HUES64 (cell line): ENCODE data around the gene USH2A.

Experiments used
- H3K27ac ChIP-seq: 2 replicates; pipeline ENCODE4 v1.7.0; 2013; ENCODE audit warnings: low read depth, low read length, inconsistent platforms
- H3K27me3 ChIP-seq: 2 replicates; pipeline ENCODE4 v1.6.1; 2013; ENCODE audit warnings: mild to moderate bottlenecking, low read length; ENCODE audit not compliant: insufficient read depth
- H3K36me3 ChIP-seq: 2 replicates; pipeline ENCODE4 v1.6.1; 2013; ENCODE audit warnings: mild to moderate bottlenecking, low read length; ENCODE audit not compliant: insufficient read depth
- H3K4me1 ChIP-seq: 2 replicates; pipeline ENCODE4 v1.6.1; 2013; ENCODE audit warnings: mild to moderate bottlenecking, low read length, moderate library complexity; ENCODE audit not compliant: insufficient read depth
- H3K4me3 ChIP-seq: 2 replicates; pipeline ENCODE4 v1.5.1; 2013; ENCODE audit warnings: mild to moderate bottlenecking, low read length, moderate library complexity
- H3K9ac ChIP-seq: 2 replicates; pipeline ENCODE4 v1.6.1; 2013; ENCODE audit warnings: mild to moderate bottlenecking, low read depth, low read length
- H3K9me3 ChIP-seq: 2 replicates; pipeline ENCODE4 v1.6.1; 2013; ENCODE audit warnings: low read depth, low read length; ENCODE audit not compliant: insufficient read depth
- WGBS: fragments of 150-250, 120-280 bp; methylation state at CpG from one replicate; pipeline ENCODE4 v1.1.7; 2013; ENCODE audit warnings: missing lambda C conversion rate; 5-methylcytosine and 5-hydroxymethylcytosine counted together

USH2A gene

DNA sequence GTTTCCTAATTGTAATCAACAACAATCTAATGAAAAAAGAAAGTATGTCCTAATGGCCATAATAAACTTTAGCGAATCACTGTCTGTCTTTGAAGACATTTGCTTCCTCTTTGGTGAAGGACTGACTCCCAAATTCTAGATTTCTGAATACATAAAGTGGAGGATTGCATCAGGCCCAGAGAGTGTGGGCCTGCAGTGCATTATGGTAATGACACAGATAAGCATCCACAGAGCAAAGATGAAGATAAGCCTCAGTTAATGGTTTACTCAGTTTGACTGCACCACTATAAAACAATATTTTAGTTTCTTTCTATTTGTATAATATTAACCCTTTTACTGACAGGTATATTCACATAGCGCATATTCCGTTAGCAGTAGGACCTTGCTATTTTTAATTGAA is 490.7 kb downstream of the USH2A start:
- H3K36me3 ChIP-seq, result no peaks in the 10 kb centered on the region
- H3K27ac ChIP-seq, result no peak overlapping the region
- no peak overlapping the region for H3K4me3 ChIP-seq
- no peaks in the 10 kb centered on the region for H3K9me3 ChIP-seq
- no peak overlapping the region for H3K9ac ChIP-seq
- no peaks in the 10 kb centered on the region for H3K27me3 ChIP-seq
- 100% methylated on average over 1 of the region's 3 CpGs for WGBS
- H3K4me1 ChIP-seq, result peaks cover 5% of the 10 kb centered on the region; the same call in 1 of the 2 replicates

DNA sequence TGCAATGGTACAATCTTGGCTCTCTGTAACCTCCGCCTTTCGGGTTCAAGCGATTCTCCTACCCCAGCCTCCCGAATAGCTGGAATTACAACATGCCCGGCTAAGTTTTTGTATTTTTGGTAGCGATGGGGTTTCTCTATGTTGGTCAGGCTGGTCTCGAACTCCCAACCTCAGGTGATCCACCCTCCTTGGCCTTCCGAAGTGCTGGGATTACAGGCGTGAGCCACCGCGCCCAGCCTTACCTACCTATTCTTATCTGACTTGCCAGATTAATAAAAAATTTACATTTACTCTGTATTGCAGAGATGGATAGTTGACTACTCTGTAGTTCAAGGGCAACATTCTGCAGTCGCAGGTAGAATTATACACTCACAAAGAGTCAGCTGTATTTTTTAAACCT is 496.6 kb downstream of the USH2A start:
- 95% methylated on average over 12 of the region's 12 CpGs for WGBS
- Histone ChIP-seq H3K36me3 (no peaks in the 10 kb centered on the region), H3K27ac (no peak overlapping the region), H3K27me3 (no peaks in the 10 kb centered on the region), H3K4me1 (peaks cover 5% of the 10 kb centered on the region; the same call in 1 of the 2 replicates), H3K9ac (no peak overlapping the region), H3K9me3 (no peaks in the 10 kb centered on the region), H3K4me3 (no peak overlapping the region)

DNA sequence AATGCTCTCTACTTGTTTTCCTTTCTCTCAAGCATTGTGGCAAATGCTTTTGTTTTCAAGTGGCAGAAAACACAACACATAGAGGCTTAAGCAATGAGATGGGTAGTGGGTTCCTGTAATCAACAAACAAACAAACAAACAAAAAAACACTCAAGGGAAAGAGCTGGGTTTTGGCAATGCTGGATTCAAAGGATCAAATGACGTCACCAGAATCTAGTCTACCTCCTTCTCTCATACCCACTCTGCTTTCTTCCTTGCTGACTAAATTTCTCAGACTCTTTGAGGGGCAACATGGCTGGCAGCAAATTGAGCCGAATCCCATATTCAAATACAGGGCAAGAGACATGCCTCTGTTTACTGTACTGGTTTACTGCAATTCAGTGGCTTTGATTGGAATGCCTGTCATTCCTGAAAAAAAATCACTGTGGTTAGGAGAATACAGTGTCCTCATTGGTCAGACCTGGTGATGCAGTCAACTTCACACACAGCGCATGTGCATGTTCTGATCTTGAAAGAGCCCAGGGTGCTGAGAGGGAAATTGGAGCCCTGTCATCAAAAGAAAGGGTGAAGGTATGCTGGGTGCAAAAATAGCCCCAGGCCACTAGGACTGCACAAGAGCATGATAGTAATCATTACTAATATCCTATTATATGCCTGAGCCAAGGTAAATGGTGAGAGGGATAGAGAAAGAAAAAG is 500.0 kb downstream of the USH2A start:
- 82% methylated on average over 3 of the region's 3 CpGs for WGBS
- no peaks in the 10 kb centered on the region for H3K9me3 ChIP-seq
- no peak overlapping the region for H3K27ac ChIP-seq
- H3K4me1 ChIP-seq, result no peaks in the 10 kb centered on the region
- H3K4me3 ChIP-seq, result no peak overlapping the region
- no peaks in the 10 kb centered on the region for H3K36me3 ChIP-seq
- no peak overlapping the region for H3K9ac ChIP-seq
- no peaks in the 10 kb centered on the region for H3K27me3 ChIP-seq

DNA sequence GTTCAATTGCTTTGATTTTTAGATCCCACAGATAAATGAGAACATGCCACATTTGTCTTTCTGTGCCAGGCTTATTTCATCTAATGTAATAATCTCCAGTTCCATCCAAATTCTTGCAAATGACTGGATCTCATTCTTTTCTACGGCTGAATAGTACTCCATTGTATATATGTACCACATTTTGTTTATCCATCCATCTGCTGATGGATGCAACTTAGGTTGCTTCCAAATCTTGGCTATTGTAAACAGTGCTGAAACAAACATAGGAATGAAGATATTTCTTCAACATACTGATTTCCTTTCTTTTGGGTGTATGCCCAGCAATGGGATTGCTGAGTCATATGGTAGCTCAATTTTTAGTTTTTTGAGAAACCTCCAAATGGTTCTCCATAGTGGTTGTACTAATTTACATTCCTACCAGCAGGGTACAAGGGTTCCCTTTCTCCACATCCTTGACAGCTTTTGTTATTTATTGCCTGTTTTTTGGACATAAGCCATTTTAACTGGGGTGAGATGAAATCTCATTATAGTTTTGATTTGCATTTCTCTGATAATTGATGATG is 511.8 kb downstream of the USH2A start:
- Histone ChIP-seq H3K27ac (no peak overlapping the region), H3K9ac (no peak overlapping the region), H3K4me1 (no peaks in the 10 kb centered on the region), H3K4me3 (no peak overlapping the region), H3K9me3 (no peaks in the 10 kb centered on the region), H3K36me3 (no peaks in the 10 kb centered on the region), H3K27me3 (no peaks in the 10 kb centered on the region)
- 100% methylated on average over 1 of the region's 1 CpG for WGBS

DNA sequence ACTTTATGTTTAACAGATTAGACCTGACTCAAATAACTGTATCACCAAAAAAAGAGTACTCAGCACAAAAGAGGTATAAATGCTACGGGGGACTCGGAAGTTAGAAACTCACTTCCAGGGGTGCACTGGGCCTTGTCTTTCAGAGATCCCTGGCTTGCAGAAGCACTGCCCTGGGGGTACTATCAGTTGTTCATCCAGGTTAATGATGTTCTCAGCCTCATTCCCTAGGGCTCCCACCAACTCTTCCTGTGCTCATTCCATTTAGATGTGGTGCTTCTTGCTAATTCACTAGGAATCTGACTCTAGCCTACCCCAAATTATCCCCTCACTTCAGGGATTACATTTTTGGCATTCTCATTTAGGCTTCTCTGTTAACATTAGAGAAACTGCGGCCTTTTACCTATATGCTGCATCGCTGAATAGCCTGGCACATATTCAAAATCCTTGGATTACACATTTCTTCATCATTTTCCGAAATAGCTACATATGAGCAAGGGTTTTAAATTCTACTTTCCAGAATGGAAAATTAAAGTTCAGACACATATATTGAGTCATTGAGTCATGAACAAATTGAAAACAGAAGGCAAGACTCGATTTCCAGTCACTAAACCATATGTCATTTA is 517.6 kb downstream of the USH2A start:
- Histone ChIP-seq H3K27me3 (no peaks in the 10 kb centered on the region), H3K9ac (no peak overlapping the region), H3K4me1 (no peaks in the 10 kb centered on the region), H3K36me3 (no peaks in the 10 kb centered on the region), H3K9me3 (no peaks in the 10 kb centered on the region), H3K4me3 (no peak overlapping the region), H3K27ac (no peak overlapping the region)
- whole genome bisulfite sequencing, result 94% methylated on average over 6 of the region's 6 CpGs

DNA sequence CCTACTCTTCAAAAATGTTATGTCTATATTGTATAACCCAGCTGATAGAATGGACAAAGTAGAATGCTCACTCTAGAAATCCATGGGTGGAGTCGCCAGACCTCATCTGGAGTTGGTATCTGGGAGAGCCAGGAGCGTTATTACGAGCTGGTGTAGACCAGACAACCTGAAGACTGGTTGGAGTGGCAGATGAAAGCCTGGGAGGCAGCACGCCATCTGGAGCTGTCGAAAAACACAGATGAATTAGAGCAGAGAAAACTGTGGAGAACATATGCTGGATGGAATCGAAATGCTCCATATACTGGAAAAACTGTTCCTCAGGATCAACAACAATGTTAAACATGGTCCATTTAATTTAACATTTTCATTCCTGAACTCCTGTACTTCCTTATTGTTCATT is 522.6 kb downstream of the USH2A start:
- Histone ChIP-seq H3K4me1 (no peaks in the 10 kb centered on the region), H3K9ac (no peak overlapping the region), H3K4me3 (no peak overlapping the region), H3K36me3 (no peaks in the 10 kb centered on the region), H3K9me3 (no peaks in the 10 kb centered on the region), H3K27me3 (no peaks in the 10 kb centered on the region), H3K27ac (no peak overlapping the region)
- 94% methylated on average over 6 of the region's 6 CpGs for WGBS

DNA sequence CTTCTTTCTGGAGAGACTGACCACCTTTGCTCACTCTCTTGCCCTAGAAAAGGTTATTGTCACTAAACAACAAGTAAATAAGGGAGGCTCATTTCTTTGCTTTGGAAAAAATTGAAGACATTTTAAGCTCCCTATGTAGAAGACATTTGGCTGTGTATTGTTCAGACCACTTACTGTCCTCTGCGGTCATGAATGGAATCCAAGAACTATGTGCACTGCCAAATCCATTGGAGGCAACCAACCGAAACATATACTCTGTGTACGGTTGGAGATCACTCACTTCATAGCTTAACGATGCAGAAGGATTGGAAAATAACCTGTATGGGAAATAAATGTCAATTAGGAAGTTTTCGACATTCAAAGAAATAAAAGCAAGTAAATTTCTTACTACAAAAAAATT is 523.3 kb downstream of the USH2A start:
- Histone ChIP-seq H3K4me1 (no peaks in the 10 kb centered on the region), H3K36me3 (no peaks in the 10 kb centered on the region), H3K9ac (no peak overlapping the region), H3K9me3 (no peaks in the 10 kb centered on the region), H3K4me3 (no peak overlapping the region), H3K27me3 (no peaks in the 10 kb centered on the region), H3K27ac (no peak overlapping the region)
- WGBS, result 96% methylated on average over 4 of the region's 5 CpGs

DNA sequence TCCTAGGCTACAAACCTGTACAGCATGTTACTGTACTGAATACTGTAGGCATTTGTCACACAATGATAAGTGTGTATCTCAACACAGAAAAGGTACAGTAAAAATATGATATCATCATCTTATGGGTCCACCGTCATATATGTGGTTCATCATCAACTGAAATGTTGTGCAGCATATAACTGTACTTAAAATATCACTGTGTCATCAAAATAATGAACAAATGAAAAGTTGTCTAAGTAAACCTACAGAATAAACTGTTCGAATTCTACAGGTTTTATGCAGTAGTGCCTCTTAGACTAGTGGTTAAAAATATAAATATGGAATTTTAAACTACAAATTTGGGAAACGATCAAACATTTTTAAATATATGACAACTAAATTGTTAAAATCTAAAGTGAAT is 527.4 kb downstream of the USH2A start:
- Histone ChIP-seq H3K4me1 (no peaks in the 10 kb centered on the region), H3K27me3 (no peaks in the 10 kb centered on the region), H3K9ac (no peak overlapping the region), H3K27ac (no peak overlapping the region), H3K9me3 (no peaks in the 10 kb centered on the region), H3K4me3 (no peak overlapping the region), H3K36me3 (no peaks in the 10 kb centered on the region)
- no CpG with 5 or more reads among the region's 3 CpGs for WGBS

DNA sequence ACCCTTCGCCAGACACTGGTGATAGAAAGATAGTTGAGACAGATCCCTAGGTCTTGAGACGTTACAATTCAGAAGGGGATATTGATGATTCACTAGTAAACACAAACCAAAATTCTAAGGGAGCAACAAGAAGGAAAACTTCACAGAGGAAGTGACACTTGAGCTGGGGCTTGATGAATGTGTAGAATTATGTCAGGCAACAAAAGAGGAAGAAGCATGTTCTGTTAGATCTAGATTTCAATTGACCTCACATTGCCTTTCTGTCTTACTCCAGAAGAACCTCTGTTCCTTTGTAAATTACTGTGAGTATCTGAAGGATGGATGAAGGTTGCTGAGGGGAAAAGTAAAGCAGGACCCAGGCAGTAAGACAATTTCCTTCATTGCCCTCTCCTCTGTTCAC is 528.0 kb downstream of the USH2A start:
- Histone ChIP-seq H3K4me3 (no peak overlapping the region), H3K9me3 (no peaks in the 10 kb centered on the region), H3K4me1 (no peaks in the 10 kb centered on the region), H3K27ac (no peak overlapping the region), H3K27me3 (no peaks in the 10 kb centered on the region), H3K9ac (no peak overlapping the region), H3K36me3 (no peaks in the 10 kb centered on the region)
- no CpG with 5 or more reads among the region's 2 CpGs for WGBS

DNA sequence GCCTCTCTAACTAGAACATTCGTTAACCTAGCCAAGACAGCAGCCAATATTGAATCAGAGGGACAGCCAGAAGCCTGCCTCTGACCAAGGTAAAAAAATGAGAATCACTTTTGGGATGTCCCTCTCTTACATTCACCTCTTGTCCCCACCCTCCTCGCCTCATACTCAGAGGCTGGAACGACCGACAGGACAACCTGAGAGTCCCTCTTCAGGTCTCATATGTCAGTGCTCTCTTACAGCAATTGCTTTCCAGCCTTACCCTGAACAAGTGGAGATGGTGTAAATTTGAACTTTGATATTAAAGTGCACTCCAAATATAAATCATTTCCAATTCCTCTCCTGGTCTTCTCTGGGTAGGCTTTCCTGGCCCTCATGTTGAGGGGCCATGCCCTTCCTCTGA is 528.6 kb downstream of the USH2A start:
- no peaks in the 10 kb centered on the region for H3K36me3 ChIP-seq
- no peaks in the 10 kb centered on the region for H3K27me3 ChIP-seq
- H3K27ac ChIP-seq, result no peak overlapping the region
- no peak overlapping the region for H3K9ac ChIP-seq
- no peak overlapping the region for H3K4me3 ChIP-seq
- 82% methylated on average over 4 of the region's 4 CpGs for WGBS
- no peaks in the 10 kb centered on the region for H3K4me1 ChIP-seq
- H3K9me3 ChIP-seq, result no peaks in the 10 kb centered on the region

DNA sequence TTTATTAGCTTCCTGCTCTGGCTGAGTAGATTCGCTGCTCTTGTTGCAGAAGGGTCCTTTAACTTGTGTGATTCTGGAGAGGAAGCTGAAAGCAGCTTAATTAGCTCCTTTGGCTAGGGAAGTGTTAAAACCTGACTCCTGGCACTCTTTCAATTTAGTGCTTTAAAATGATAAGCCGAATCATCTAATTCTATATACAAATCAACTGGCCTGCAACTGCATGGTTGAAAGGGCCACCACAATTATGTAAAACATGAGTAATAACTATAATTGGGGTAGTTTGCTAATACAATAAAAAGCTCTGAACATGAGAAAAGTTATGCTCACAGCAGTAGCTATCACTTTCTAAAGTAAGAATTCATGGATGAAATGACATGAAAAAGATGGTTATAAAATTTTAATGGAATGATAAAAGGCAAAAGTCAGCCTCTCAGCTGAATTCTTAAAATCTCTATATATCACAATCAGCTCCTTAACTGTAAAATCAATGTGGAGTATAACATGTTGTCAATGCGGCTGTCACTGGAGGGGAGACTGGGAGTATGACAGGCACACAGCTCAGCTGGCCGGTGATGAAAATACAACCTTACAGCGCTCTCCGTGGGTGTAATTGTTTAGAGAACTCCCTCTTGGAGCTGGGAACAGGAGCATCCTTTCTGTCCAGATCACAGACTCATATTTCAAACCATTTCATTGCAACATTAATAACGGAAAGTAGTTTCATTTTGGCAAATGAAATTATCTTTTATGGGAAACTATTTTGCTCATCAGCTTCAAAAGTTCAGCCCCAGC is 531.8 kb downstream of the USH2A start:
- Histone ChIP-seq H3K27ac (no peak overlapping the region), H3K9me3 (no peaks in the 10 kb centered on the region), H3K9ac (no peak overlapping the region), H3K4me1 (no peaks in the 10 kb centered on the region), H3K27me3 (no peaks in the 10 kb centered on the region), H3K36me3 (no peaks in the 10 kb centered on the region), H3K4me3 (no peak overlapping the region)
- 88% methylated on average over 7 of the region's 7 CpGs for WGBS
